K562 (cell line): Measurements from ENCODE around the gene POLR3K. TPM values are rescaled to one million over a fixed set of nuclear protein-coding genes. Genes with fewer than 3 reads are reported as not detected.

Experiments used
- BDP1 ChIP-seq: IDR thresholded peaks from 3 replicates; pipeline ENCODE4 v1.6.1; 2011; ENCODE audit not compliant: insufficient read length, insufficient read depth
- CXXC5 ChIP-seq: fragments of 250-450 bp; sonication (Bioruptor Pico); IDR thresholded peaks from 2 replicates; pipeline ENCODE4 v1.8.0; 2022; ENCODE audit warnings: inconsistent platforms, mild to moderate bottlenecking, moderate library complexity
- EP400 ChIP-seq: fragments of 450-650 bp; IDR thresholded peaks from 2 replicates; pipeline ENCODE4 v1.6.1; 2017; ENCODE audit warnings: antibody characterized with exemption, mild to moderate bottlenecking, moderate library complexity
- ETS1 ChIP-seq: conservative IDR thresholded peaks from 2 replicates; pipeline ENCODE4 v1.6.1; 2011; ENCODE audit warnings: low read depth, mild to moderate bottlenecking, low read length; ENCODE audit not compliant: control insufficient read depth
- ETV6 ChIP-seq, 3 experiments: fragments of 150-350 bp in 1 of 3; sonication (generic) in 1 of 3; formaldehyde crosslinking in 1 of 3; IDR thresholded peaks; 2 replicates each; pipeline versions ENCODE4 v1.6.1 to v1.8.0; 2014 to 2022; ENCODE audit warnings: borderline replicate concordance in 2 of 3, low read depth in 2 of 3, antibody characterized with exemption in 1 of 3, low read length in 1 of 3, mild to moderate bottlenecking in 1 of 3, missing genetic modification reagents in 1 of 3
- HMGN3 ChIP-seq: IDR thresholded peaks from 2 replicates; pipeline ENCODE4 v1.6.1; 2011; ENCODE audit warnings: borderline replicate concordance, low read depth, mild to moderate bottlenecking, mixed read lengths, low read length; ENCODE audit not compliant: insufficient read length; ENCODE audit errors: extremely low read depth
- KAT8 ChIP-seq: fragments of 450-650 bp; IDR thresholded peaks from 2 replicates; pipeline ENCODE4 v1.6.1; 2016; ENCODE audit warnings: low read depth, mild to moderate bottlenecking
- KLF6 ChIP-seq: fragments of 250-450 bp; sonication (Bioruptor Pico); IDR thresholded peaks from 2 replicates; pipeline ENCODE4 v1.4.0; 2020; ENCODE audit warnings: mild to moderate bottlenecking, moderate library complexity, borderline replicate concordance
- PHB2 ChIP-seq: fragments of 450-650 bp; IDR thresholded peaks from 2 replicates; pipeline ENCODE4 v1.6.1; 2017; ENCODE audit warnings: low read depth
- RBFOX2 ChIP-seq: fragments of 200-400 bp; formaldehyde crosslinking; IDR thresholded peaks from 2 replicates; pipeline ENCODE4 v1.6.1; 2017; ENCODE audit warnings: low read depth, mild to moderate bottlenecking, low read length, moderate library complexity
- RBM17 ChIP-seq: fragments of 200-400 bp; formaldehyde crosslinking; IDR thresholded peaks from 2 replicates; pipeline ENCODE4 v1.6.1; 2017; ENCODE audit warnings: low read depth, mild to moderate bottlenecking, low read length, borderline replicate concordance
- SMARCB1 ChIP-seq: IDR thresholded peaks from 2 replicates; pipeline ENCODE4 v1.6.1; 2011; ENCODE audit warnings: improper control_type of control experiment, low read depth; ENCODE audit not compliant: insufficient read length
- TAF15 ChIP-seq: fragments of 200-400 bp; formaldehyde crosslinking; IDR thresholded peaks from 2 replicates; pipeline ENCODE4 v1.6.1; 2017; ENCODE audit warnings: mild to moderate bottlenecking, low read depth, low read length, moderate library complexity
- TAL1 ChIP-seq: fragments of 450-650 bp; IDR thresholded peaks from 2 replicates; pipeline ENCODE4 v1.6.1; 2016; ENCODE audit warnings: mild to moderate bottlenecking
- U2AF1 ChIP-seq: fragments of 200-400 bp; formaldehyde crosslinking; optimal IDR thresholded peaks from 2 replicates; pipeline ENCODE3; 2017; ENCODE audit warnings: mild to moderate bottlenecking, low read depth, low read length, moderate library complexity
- ZBTB9 ChIP-seq: fragments of 450-650 bp; formaldehyde crosslinking; IDR thresholded peaks from 2 replicates; pipeline ENCODE4 v1.4.0; 2020; ENCODE audit warnings: mild to moderate bottlenecking, moderate library complexity
- ZFX ChIP-seq: sonication (generic); formaldehyde crosslinking; IDR thresholded peaks from 2 replicates; pipeline ENCODE4 v1.8.0; 2022; ENCODE audit warnings: mild to moderate bottlenecking, missing genetic modification reagents, moderate library complexity
- ZNF217 ChIP-seq: sonication (generic); formaldehyde crosslinking; IDR thresholded peaks from 2 replicates; pipeline ENCODE4 v1.8.0; 2022; ENCODE audit warnings: mild to moderate bottlenecking, missing genetic modification reagents
- ZNF263 ChIP-seq: sonication (generic); formaldehyde crosslinking; IDR thresholded peaks from 2 replicates; pipeline ENCODE4 v1.8.0; 2022; ENCODE audit warnings: mild to moderate bottlenecking, missing genetic modification reagents, borderline replicate concordance
- ZNF583 ChIP-seq: fragments of 250-450 bp; sonication (Bioruptor Pico); IDR thresholded peaks from 2 replicates; pipeline ENCODE4 v1.4.0; 2020
- ZNF589 ChIP-seq: fragments of 200-800 bp; sonication (Bioruptor generic); IDR thresholded peaks from 2 replicates; pipeline ENCODE4 v1.6.1; 2016; ENCODE audit warnings: low read depth, missing genetic modification characterization, missing compliant biosample characterization
- polyA plus RNA-seq, 8 experiments: library from polyadenylated mRNA; depleted of rRNA in 4 of 8; stranded (reverse) in 5 of 8; unstranded in 3 of 8; fragments of >200 nt; fragmentation: Nextera tagmentation in 2 of 8; fragmentation: Illumina TruSeq in 1 of 8; extraction: Ambion mirVana in 2 of 8; extraction: Trizol in 1 of 8; gene quantifications; 2 replicates each; pipeline versions ENCODE4 v1.2.1 to v1.2.3, GENCODE V29; 2011 to 2014; ENCODE audit warnings: inconsistent platforms in 1 of 8, missing spikeins in 1 of 8
- total RNA-seq, 7 experiments: library from RNA; depleted of rRNA in 6 of 7; stranded (reverse); fragments of >200 nt in 6 of 7; fragmentation: Illumina TruSeq in 2 of 7; extraction: Trizol in 2 of 7; gene quantifications; 2 replicates each; pipeline versions ENCODE4 v1.2.1 to v1.2.3, GENCODE V29; 2011 to 2021; ENCODE audit warnings: low replicate concordance in 1 of 7
- TF ChIP-seq, protein P1 (sequence below): fragments of 250-450 bp; sonication (Bioruptor Pico); IDR thresholded peaks from 2 replicates; pipeline ENCODE4 v1.5.0; 2020; ENCODE audit warnings: mild to moderate bottlenecking
- TF ChIP-seq, protein P2 (sequence below): fragments of 450-650 bp; formaldehyde crosslinking; IDR thresholded peaks from 2 replicates; pipeline ENCODE4 v1.4.0; 2022; ENCODE audit warnings: mild to moderate bottlenecking, moderate library complexity

POLR3K gene
- total and polyA plus RNA-seq, 9 of the 15 experiments (the other 6 are each of a cell fraction or from before 2014, with no cell fraction given), result 42.1 to 315 (median 86.7) TPM

GRCh38 chr16:53346-54236 is at the start of gene POLR3K, which contains the start of gene SNRNP25 (continued):
- TF ChIP-seq ZBTB9 (CRISPR knock-in tag) (0 out of 2 replicates have a peak, but pooled peaks have one; percentile 3), RBM17 (no peak), BDP1 (no peak), ETS1 (peak; percentile 32; the same call in 1 of the 2 replicates), RBFOX2 (peak; percentile 93), TAL1 (no peak), ZNF583 (CRISPR knock-in tag) (no peak), ZFX (CRISPR knock-in tag) (peak; percentile 92), CXXC5 (CRISPR knock-in tag) (peak; percentile 70), ZNF589 (CRISPR knock-in tag) (no peak), KAT8 (no peak), HMGN3 (peak; percentile 23), SMARCB1 (no peak), KLF6 (no peak), TAF15 (no peak), PHB2 (no peak), ZNF217 (CRISPR knock-in tag) (no peak), U2AF1 (no peak), ETV6 (IDR thresholded peaks at IDR 0.05; ENCODE audit: borderline replicate concordance in 1 of 2, low read depth in 2 of 2, low read length in 1 of 2) (no peak), ETV6 (CRISPR knock-in tag; IDR thresholded peaks at IDR 0.05; ENCODE audit: borderline replicate concordance) (no peak), EP400 (peak; percentile 81; the same call in 1 of the 2 replicates), ZNF263 (CRISPR knock-in tag) (no peak)
- TF ChIP-seq, protein P1, sequence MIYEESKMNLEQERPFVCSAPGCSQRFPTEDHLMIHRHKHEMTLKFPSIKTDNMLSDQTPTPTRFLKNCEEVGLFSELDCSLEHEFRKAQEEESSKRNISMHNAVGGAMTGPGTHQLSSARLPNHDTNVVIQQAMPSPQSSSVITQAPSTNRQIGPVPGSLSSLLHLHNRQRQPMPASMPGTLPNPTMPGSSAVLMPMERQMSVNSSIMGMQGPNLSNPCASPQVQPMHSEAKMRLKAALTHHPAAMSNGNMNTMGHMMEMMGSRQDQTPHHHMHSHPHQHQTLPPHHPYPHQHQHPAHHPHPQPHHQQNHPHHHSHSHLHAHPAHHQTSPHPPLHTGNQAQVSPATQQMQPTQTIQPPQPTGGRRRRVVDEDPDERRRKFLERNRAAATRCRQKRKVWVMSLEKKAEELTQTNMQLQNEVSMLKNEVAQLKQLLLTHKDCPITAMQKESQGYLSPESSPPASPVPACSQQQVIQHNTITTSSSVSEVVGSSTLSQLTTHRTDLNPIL (CRISPR knock-in tag), result no peak
- TF ChIP-seq, protein P2, sequence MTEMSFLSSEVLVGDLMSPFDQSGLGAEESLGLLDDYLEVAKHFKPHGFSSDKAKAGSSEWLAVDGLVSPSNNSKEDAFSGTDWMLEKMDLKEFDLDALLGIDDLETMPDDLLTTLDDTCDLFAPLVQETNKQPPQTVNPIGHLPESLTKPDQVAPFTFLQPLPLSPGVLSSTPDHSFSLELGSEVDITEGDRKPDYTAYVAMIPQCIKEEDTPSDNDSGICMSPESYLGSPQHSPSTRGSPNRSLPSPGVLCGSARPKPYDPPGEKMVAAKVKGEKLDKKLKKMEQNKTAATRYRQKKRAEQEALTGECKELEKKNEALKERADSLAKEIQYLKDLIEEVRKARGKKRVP (CRISPR knock-in tag), result no peak
